GM21528 (cell line): ENCODE measurements around the gene WASL.
"Not testable (repeated sequence)": the region's sequence is repeated elsewhere in the genome, so short reads cannot be mapped to it uniquely, and the experiment has no call there.

Experiments used
- ATAC-seq: cut with Tn5 transposase; IDR thresholded peaks from one replicate; pipeline ENCODE4 v1.9.1; 2021; ENCODE audit warnings: mild to moderate bottlenecking, moderate library complexity; ENCODE audit not compliant: unreplicated experiment, low FRiP score

Gene WASL

GRCh38 chr7:123637203-123637602, 111.6 kb downstream of the WASL start:
- ATAC-seq, result no peak

GRCh38 chr7:123635551-123636359, 113.0 kb downstream of the WASL start:
- no peak for ATAC-seq

DNA sequence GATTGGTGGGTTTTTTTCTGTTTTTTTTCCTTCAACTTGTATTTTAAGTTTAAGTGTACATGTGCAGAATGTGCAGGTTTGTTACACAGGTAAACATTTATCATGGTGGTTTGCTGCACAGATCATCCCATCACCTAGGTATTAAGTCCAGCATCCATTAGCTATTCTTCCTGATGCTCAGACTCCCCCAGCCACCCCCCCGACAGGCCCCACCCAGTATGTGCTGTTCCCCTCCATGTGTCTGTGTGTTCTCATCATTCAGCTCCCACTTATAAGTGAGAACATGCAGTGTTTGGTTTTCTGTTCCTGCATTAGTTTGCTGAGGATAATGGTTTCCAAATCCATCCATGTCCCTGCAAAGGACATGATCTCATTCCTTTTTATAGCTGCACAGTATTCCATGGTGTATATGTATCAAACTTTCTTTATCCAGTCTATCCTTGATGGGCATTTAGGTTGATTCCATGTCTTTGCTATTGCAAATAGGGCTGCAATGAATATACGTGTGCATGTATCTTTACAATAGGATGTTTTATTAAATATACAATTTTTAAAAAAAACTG, 114.7 kb downstream of the WASL start:
- not testable (repeated sequence) for ATAC-seq

DNA sequence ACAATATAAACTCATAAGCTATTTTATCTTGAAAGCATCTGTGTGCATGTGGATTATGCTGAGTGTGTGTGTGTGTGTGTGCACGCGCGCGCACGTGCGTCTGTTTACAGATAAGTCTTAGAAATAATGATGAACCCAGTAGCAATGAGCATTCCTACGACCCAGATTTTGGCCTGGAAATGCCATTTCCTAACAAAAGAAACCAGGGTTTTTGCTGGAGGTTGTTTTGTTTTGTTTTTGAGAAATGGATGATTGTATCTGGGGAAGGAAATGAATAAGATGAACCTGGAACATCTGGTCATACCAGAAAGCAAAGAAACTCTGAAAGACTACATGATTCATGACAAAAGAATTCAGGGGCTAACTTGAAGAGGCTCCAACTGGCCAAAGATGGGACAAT, 115.2 kb downstream of the WASL start:
- no peak for ATAC-seq

GRCh38 chr7:123632808-123633207, 116.0 kb downstream of the WASL start:
- ATAC-seq, result no peak
